ENCODE data around the gene ARHGAP25. TPM values are rescaled to one million over a fixed set of nuclear protein-coding genes. Genes with fewer than 3 reads are reported as not detected.

Gene ARHGAP25
- total RNA-seq, 6 donors from 2014 or later, result 13.2 to 36.1 (median 26.3) TPM

- ATAC-seq (ENCODE audit: low FRiP score in 2 of 2) (no peak), DNase-seq (no peak)
- Histone ChIP-seq H3K4me3 (no peak overlapping the region), H3K36me3 (no peaks in the 10 kb centered on the region), H3K9me3 (no peaks in the 10 kb centered on the region), H3K27me3 (no peaks in the 10 kb centered on the region), H3K4me1 (peaks cover 54 to 58% (median 56%) of the 10 kb centered on the region in 4 donors), H3K27ac (peak overlapping the region; percentile 81 to 87 (median 85))
- 95 to 97% methylated on average over 2 of the region's 2 CpGs for WGBS, 2 donors
- no peak for TF ChIP-seq CTCF (IDR thresholded peaks at IDR 0.05)
- TF ChIP-seq EP300 (IDR thresholded peaks at IDR 0.05), result no peak
- no peak for TF ChIP-seq POLR2A (IDR thresholded peaks at IDR 0.05)
- no peak for TF ChIP-seq POLR2AphosphoS5 (IDR thresholded peaks at IDR 0.05)
Measured at GRCh38 chr2:68833162-68833561, 98.6 kb downstream of the ARHGAP25 start.

GRCh38 chr2:68834737-68835376 is 100.2 kb downstream of the ARHGAP25 start:
- no peaks in the 10 kb centered on the region for H3K27me3 ChIP-seq
- peak in 1 of 2 donors; percentile 20 for ATAC-seq (ENCODE audit: low FRiP score in 2 of 2)
- WGBS, 2 donors, result 73 to 82% methylated on average over 6 of the region's 6 CpGs
- no peaks in the 10 kb centered on the region for H3K9me3 ChIP-seq
- TF ChIP-seq CTCF (IDR thresholded peaks at IDR 0.05), result no peak
- peak in 1 of 4 donors; percentile 36 for TF ChIP-seq POLR2A (IDR thresholded peaks at IDR 0.05)
- H3K4me1 ChIP-seq, result peaks cover 37 to 41% (median 39%) of the 10 kb centered on the region in 4 donors
- H3K4me3 ChIP-seq, result no peak overlapping the region
- H3K36me3 ChIP-seq, result no peaks in the 10 kb centered on the region
- DNase-seq, result peak in 1 of 2 donors; percentile 63
- peak overlapping the region; percentile 55 to 82 (median 71) for H3K27ac ChIP-seq

GRCh38 chr2:68835621-68836020 is 101.0 kb downstream of the ARHGAP25 start:
- no peaks in the 10 kb centered on the region for H3K9me3 ChIP-seq
- peaks cover 30 to 33% (median 31%) of the 10 kb centered on the region in 4 donors for H3K4me1 ChIP-seq
- TF ChIP-seq POLR2AphosphoS5 (IDR thresholded peaks at IDR 0.05) (no peak), CTCF (IDR thresholded peaks at IDR 0.05) (no peak), EP300 (IDR thresholded peaks at IDR 0.05) (no peak), POLR2A (IDR thresholded peaks at IDR 0.05) (no peak)
- H3K27ac ChIP-seq, result peak overlapping the region; percentile 55 to 82 (median 71)
- H3K27me3 ChIP-seq, result no peaks in the 10 kb centered on the region
- no peak overlapping the region for H3K4me3 ChIP-seq
- ATAC-seq (ENCODE audit: low FRiP score in 2 of 2), result peak in 1 of 2 donors; percentile 23
- no peaks in the 10 kb centered on the region for H3K36me3 ChIP-seq
- DNase-seq, result peak in 1 of 2 donors; percentile 46
- WGBS, 2 donors, result 53 to 75% methylated on average over 1 of the region's 1 CpG

GRCh38 chr2:68837164-68837860 is 102.7 kb downstream of the ARHGAP25 start:
- peak; percentile 75 to 86 for ATAC-seq (ENCODE audit: low FRiP score in 2 of 2)
- peak overlapping the region in 2 of 4 donors; percentile 35 to 66 for H3K27ac ChIP-seq
- 34 to 60% methylated on average over 10 to 15 of the region's 15 CpGs for WGBS, 2 donors

More at GRCh38 chr2:68837164-68837860, 102.7 kb downstream of the ARHGAP25 start:
- no peak overlapping the region for H3K4me3 ChIP-seq
- peak in 1 of 2 donors; percentile 92 for DNase-seq
- H3K4me1 ChIP-seq, result peaks cover 14 to 17% (median 15%) of the 10 kb centered on the region in 4 donors
- H3K36me3 ChIP-seq, result no peaks in the 10 kb centered on the region
- H3K9me3 ChIP-seq, result no peaks in the 10 kb centered on the region
- TF ChIP-seq POLR2AphosphoS5 (IDR thresholded peaks at IDR 0.05), result peak in 1 of 2 donors; percentile 27
- no peak for TF ChIP-seq POLR2A (IDR thresholded peaks at IDR 0.05)
- TF ChIP-seq CTCF (IDR thresholded peaks at IDR 0.05), result peak; percentile 55 to 83 (median 73)
- no peak for TF ChIP-seq EP300 (IDR thresholded peaks at IDR 0.05)
- no peaks in the 10 kb centered on the region for H3K27me3 ChIP-seq

Data from upper lobe of left lung (tissue), 6 donors.